Right hindlimb (tissue), 1 donor: ENCODE results near the gene MAN2B2.
"Not testable (repeated sequence)": the region's sequence is repeated elsewhere in the genome, so short reads cannot be mapped to it uniquely, and the experiment has no call there.

Experiments used
- DNase-seq: peaks from one replicate; pipeline ENCODE4 v3.0.0-alpha.2; 2018

The MAN2B2 gene

GRCh38 chr4:6619116-6619465, 44.1 kb downstream of the MAN2B2 start:
- no peak for DNase-seq

- no peak for DNase-seq
These were observed 44.7 kb downstream of the MAN2B2 start for GRCh38 chr4:6619466-6620255.

- no peak for DNase-seq
These were observed 45.3 kb downstream of the MAN2B2 start for GRCh38 chr4:6620296-6620695.

- no peak for DNase-seq
These were observed 46.0 kb downstream of the MAN2B2 start for GRCh38 chr4:6620891-6621555.

GRCh38 chr4:6621556-6621927, 46.6 kb downstream of the MAN2B2 start:
- DNase-seq = no peak

GRCh38 chr4:6622744-6623143, 47.8 kb downstream of the MAN2B2 start:
- DNase-seq = no peak

- DNase-seq = no peak
These were observed 50.3 kb downstream of the MAN2B2 start for GRCh38 chr4:6625256-6625655.

GRCh38 chr4:6626066-6626465, 51.1 kb downstream of the MAN2B2 start:
- DNase-seq = no peak

- no peak for DNase-seq
These were observed 52.8 kb downstream of the MAN2B2 start for GRCh38 chr4:6627832-6628231.

GRCh38 chr4:6628484-6628883, 53.5 kb downstream of the MAN2B2 start:
- not testable (repeated sequence) for DNase-seq

- DNase-seq = no peak
These were observed 57.1 kb downstream of the MAN2B2 start for GRCh38 chr4:6632125-6632524.

GRCh38 chr4:6633091-6633906, 58.3 kb downstream of the MAN2B2 start:
- DNase-seq = no peak

- no peak for DNase-seq
These were observed 59.8 kb downstream of the MAN2B2 start for GRCh38 chr4:6634746-6635145.

GRCh38 chr4:6639137-6639680, 64.2 kb downstream of the MAN2B2 start:
- no peak for DNase-seq

- peak; percentile 96 for DNase-seq
These were observed 65.5 kb downstream of the MAN2B2 start, which contains the start of gene MRFAP1 for GRCh38 chr4:6640292-6641163. MRFAP1 (plus strand) TSS chr4:6640685; CDS start chr4:6640863, 178 bp downstream.

GRCh38 chr4:6641164-6641970, 66.4 kb downstream of the MAN2B2 start:
- peak; percentile 63 for DNase-seq

GRCh38 chr4:6641971-6642320, 67.0 kb downstream of the MAN2B2 start:
- DNase-seq = no peak

GRCh38 chr4:6643141-6643847, 68.3 kb downstream of the MAN2B2 start:
- no peak for DNase-seq

- DNase-seq = no peak
These were observed 70.0 kb downstream of the MAN2B2 start for GRCh38 chr4:6644792-6645530.

- no peak for DNase-seq
These were observed 72.2 kb downstream of the MAN2B2 start for GRCh38 chr4:6647169-6647568.
